Epithelial cell of proximal tubule (primary cell): ENCODE data around the gene KLHL41. TPM values are rescaled to one million over a fixed set of nuclear protein-coding genes. Genes with fewer than 3 reads are reported as not detected.

Experiments
- DNase-seq: peaks from one replicate; pipeline ENCODE4 v3.0.0-alpha.2; 2011; ENCODE audit warnings: low read depth
- H3K4me3 ChIP-seq: 2 replicates; pipeline ENCODE4 v1.5.1; 2011; ENCODE audit warnings: low read depth, mild to moderate bottlenecking, low read length
- CTCF ChIP-seq: conservative IDR thresholded peaks from 2 replicates; pipeline ENCODE4 v1.5.1; 2012; ENCODE audit warnings: low read depth, mild to moderate bottlenecking, low read length
- total RNA-seq: library from RNA; depleted of rRNA; stranded (reverse); fragments of >200 nt; gene quantifications from 2 replicates; pipeline ENCODE4 v1.2.3, GENCODE V29; 2015

The KLHL41 gene
- 0.07 TPM in 1 of 2 replicates, not detected in the other for total RNA-seq

GRCh38 chr2:169509298-169509885 lies at the start of gene KLHL41:
Gene KLHL41 (plus strand): TSS chr2:169509702. CDS start chr2:169509779, 77 bp downstream.
- DNase-seq = no peak
- TF ChIP-seq CTCF = no peak
- H3K4me3 ChIP-seq = no peak within 1 kb of the TSS

GRCh38 chr2:169461143-169461542 lies 48.4 kb upstream of the KLHL41 start:
- no peak for DNase-seq
- no peak for TF ChIP-seq CTCF
- no peak overlapping the region for H3K4me3 ChIP-seq

DNA sequence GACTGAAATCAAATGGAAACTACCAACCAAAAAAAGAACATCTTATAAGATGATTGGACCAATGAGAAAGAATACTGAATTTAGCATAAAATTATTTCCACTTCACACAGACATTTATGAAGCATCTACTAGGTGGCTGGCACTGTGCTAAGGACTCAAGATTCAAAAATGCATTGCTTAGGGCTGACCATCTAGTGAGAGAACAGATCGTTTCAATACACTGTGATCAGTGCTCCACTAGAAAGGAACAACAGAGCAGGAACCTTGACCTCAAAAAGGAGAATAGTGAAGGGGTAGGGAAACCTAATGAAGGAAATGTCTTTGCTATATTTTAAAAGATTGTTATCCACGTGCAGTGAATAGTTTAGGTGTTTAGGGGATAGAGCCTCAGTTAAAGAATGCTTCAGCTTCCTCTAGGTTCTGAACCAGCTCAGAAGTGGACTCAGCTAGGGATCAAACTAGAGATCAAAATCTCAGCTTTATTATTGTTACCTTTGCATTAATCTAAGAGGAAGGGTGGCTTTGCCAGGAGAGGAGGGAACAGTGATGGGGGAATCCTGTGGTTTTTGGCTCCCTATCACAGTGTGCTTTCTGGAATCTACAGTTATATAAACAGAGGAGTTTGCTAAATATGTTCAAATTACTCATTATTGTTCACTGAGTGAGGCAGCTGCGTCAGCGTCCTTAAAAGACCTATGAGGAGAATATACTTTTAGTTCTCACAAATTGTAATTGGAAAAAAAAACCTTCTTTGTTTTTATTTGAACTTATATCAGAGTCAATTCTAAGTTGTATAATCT lies 46.4 kb upstream of the KLHL41 start:
- no peak for DNase-seq
- TF ChIP-seq CTCF = no peak
- H3K4me3 ChIP-seq = no peak overlapping the region

DNA sequence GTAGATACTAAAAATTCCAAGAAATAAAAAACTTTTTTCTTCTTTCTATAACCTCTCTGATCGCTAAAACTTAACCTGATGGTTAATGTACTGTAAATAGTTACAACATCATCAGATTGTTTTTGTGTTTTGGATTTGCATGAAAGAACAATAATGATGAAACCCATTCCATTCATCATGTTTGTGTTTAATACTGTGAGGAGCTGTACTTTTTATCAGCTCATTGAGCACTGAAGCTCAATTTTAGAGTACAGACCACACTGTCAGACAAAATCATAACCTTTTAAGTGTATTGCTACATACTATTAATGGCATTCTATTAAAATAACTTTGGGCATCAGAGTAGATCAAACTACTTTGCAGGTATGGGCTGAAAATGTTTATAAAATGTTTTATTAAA lies 45.0 kb upstream of the KLHL41 start:
- no peak overlapping the region for H3K4me3 ChIP-seq
- no peak for DNase-seq
- TF ChIP-seq CTCF = no peak

DNA sequence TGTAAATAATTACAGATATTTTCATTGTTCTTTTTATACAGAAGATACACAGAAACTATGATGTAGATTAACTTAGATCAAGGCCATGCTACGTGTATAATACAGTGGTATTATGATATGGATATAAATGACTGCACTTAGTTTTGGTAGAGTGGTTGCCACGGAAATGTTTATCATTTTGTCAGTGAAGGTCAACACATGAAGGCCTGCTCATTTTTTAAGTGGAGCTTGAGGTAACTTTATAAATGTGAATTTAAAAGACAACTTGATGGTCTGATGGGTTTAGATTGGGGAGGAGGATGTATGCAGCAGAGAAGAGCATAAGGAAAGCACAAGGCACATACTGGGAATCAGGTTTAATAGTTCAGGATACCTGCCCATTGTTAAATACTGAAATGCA lies 44.6 kb upstream of the KLHL41 start:
- no peak for TF ChIP-seq CTCF
- no peak for DNase-seq
- H3K4me3 ChIP-seq = no peak overlapping the region

GRCh38 chr2:169468841-169469240 lies 40.7 kb upstream of the KLHL41 start:
- DNase-seq = no peak
- H3K4me3 ChIP-seq = no peak overlapping the region
- TF ChIP-seq CTCF = no peak
